Measurements from ENCODE around the gene C6orf118. TPM values are rescaled to one million over a fixed set of nuclear protein-coding genes. Genes with fewer than 3 reads are reported as not detected.

C6orf118 gene
- total and polyA plus RNA-seq, 8 donors, result 0.31 to 1.3 TPM; not detected in 6

DNA sequence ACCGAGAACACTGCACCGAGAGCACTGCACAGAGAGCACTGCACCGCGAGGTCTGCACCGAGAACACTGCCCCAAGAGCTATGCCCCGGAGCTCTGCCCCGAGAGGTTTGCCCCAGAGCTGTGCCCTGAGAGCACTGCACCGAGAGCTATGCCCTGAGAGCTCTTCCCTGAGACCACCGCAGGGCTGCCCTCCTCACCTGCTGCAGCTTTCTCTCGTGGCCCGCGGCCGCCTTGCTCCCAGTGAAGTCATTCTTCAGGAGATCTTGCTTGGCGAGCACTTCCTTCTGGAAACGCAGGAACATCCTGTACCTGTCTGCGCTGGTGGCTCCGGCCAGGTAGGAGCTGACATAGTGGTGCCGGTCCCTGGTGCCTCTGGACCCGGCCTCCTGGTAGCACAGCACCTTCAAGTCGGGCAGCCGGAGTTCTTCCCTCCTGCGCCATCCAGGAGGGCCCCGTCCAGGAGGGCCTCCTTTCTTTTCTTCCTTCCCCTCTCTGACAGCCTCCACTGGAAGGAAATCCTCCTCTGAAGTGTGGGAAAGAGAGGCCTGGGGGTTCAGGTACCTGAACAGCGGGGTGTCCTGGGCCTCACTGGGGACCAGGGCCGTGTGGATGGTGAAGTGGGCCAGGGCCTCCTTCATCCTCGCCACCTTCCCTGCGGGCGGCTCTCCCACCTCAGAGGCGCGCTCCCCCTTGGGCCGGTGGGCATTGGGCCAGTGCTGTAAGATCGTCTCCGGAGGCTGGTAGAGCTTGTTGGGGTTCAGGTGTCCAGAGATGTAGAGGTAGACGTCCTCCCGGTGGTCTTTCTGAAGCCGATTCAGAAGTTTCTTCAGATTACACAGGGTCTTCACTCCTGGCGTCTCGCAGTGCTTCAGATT is 7.8 kb downstream of the C6orf118 start:
- 93 to 95% (median 95%) methylated on average over 32 to 38 of the region's 38 CpGs for WGBS, 5 donors
- intact Hi-C loops (cut with DNase I; ENCODE audit: low total_unique reads), result no loop called here
- Histone ChIP-seq H3K27ac (no peak overlapping the region), H3K4me1 (no peaks in the 10 kb centered on the region), H3K9me3 (peaks cover 0 to 12% (median 0%) of the 10 kb centered on the region in 4 donors), H3K36me3 (no peaks in the 10 kb centered on the region), H3K27me3 (no peaks in the 10 kb centered on the region), H3K4me3 (no peak overlapping the region)
- TF ChIP-seq EP300 (IDR thresholded peaks at IDR 0.05) (no peak), POLR2A (IDR thresholded peaks at IDR 0.05) (no peak), POLR2AphosphoS5 (IDR thresholded peaks at IDR 0.05) (no peak), CTCF (IDR thresholded peaks at IDR 0.05) (no peak)
- no peak for DNase-seq

GRCh38 chr6:165300422-165300936 is 8.9 kb downstream of the C6orf118 start:
- no peak for DNase-seq
- no peak overlapping the region for H3K4me3 ChIP-seq
- H3K36me3 ChIP-seq, result no peaks in the 10 kb centered on the region
- TF ChIP-seq POLR2A (IDR thresholded peaks at IDR 0.05), result no peak
- TF ChIP-seq EP300 (IDR thresholded peaks at IDR 0.05), result no peak
- no peak for TF ChIP-seq CTCF (IDR thresholded peaks at IDR 0.05)
- no peak for TF ChIP-seq POLR2AphosphoS5 (IDR thresholded peaks at IDR 0.05)
- H3K27ac ChIP-seq, result no peak overlapping the region
- H3K27me3 ChIP-seq, result no peaks in the 10 kb centered on the region
- no peaks in the 10 kb centered on the region for H3K4me1 ChIP-seq
- 71 to 79% (median 76%) methylated on average over 13 of the region's 13 CpGs for WGBS, 5 donors
- intact Hi-C loops (cut with DNase I; ENCODE audit: low total_unique reads), result no loop called here
- H3K9me3 ChIP-seq, result peaks cover 0 to 12% (median 0%) of the 10 kb centered on the region in 4 donors

GRCh38 chr6:165298875-165299274 is 10.5 kb downstream of the C6orf118 start:
- no peak overlapping the region for H3K4me3 ChIP-seq
- H3K27ac ChIP-seq, result no peak overlapping the region
- no peaks in the 10 kb centered on the region for H3K4me1 ChIP-seq
- H3K9me3 ChIP-seq, result peaks cover 0 to 12% (median 0%) of the 10 kb centered on the region in 4 donors
- no peaks in the 10 kb centered on the region for H3K36me3 ChIP-seq
- intact Hi-C loops (cut with DNase I; ENCODE audit: low total_unique reads), result no loop called here
- no peak for DNase-seq
- H3K27me3 ChIP-seq, result no peaks in the 10 kb centered on the region
- no peak for TF ChIP-seq POLR2AphosphoS5 (IDR thresholded peaks at IDR 0.05)
- TF ChIP-seq EP300 (IDR thresholded peaks at IDR 0.05), result no peak
- TF ChIP-seq CTCF (IDR thresholded peaks at IDR 0.05), result no peak
- no peak for TF ChIP-seq POLR2A (IDR thresholded peaks at IDR 0.05)
- 73 to 87% (median 78%) methylated on average over 5 of the region's 5 CpGs for WGBS, 5 donors

DNA sequence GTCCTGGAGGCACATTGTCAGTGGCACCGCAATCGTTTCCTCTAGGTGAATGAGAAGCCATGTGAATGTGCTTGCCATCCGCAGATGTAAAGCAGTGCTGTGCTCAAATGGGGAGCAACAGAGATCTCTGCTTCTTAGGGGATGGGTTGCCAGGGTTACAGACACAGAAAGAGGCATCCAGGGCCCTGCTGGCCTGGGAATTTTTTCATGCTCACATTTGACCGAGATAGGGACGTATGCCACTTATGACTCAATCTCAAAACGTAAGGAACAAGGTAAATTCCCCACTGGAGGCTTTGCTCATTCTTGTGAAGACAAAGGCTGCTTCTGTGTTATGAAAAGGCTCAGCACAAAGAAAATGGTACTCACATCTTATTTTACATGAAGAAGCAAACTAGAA is 11.0 kb downstream of the C6orf118 start:
- intact Hi-C loops (cut with DNase I; ENCODE audit: low total_unique reads), result no loop called here
- no peaks in the 10 kb centered on the region for H3K36me3 ChIP-seq
- no peak for DNase-seq
- no peak for TF ChIP-seq CTCF (IDR thresholded peaks at IDR 0.05)
- TF ChIP-seq POLR2A (IDR thresholded peaks at IDR 0.05), result no peak
- no peak for TF ChIP-seq POLR2AphosphoS5 (IDR thresholded peaks at IDR 0.05)
- H3K4me1 ChIP-seq, result no peaks in the 10 kb centered on the region
- WGBS, 5 donors, result 70 to 83% (median 73%) methylated on average over 6 of the region's 6 CpGs
- H3K27me3 ChIP-seq, result no peaks in the 10 kb centered on the region
- H3K4me3 ChIP-seq, result no peak overlapping the region
- peaks cover 0 to 12% (median 0%) of the 10 kb centered on the region in 4 donors for H3K9me3 ChIP-seq
- no peak overlapping the region for H3K27ac ChIP-seq

Measured in stomach (tissue), 9 donors.